Parathyroid adenoma (tissue), 2 donors: ENCODE measurements around the gene MED25.

Experiments
- H2AFZ ChIP-seq: fragments of 300-600 bp; sonication (generic); one replicate; pipeline ENCODE4 v1.7.0; 2017; ENCODE audit warnings: antibody characterized with exemption, mild to moderate bottlenecking
- H3K27ac ChIP-seq: fragments of 300-600 bp; sonication (generic); one replicate; pipeline ENCODE4 v1.7.0; 2017
- H3K27me3 ChIP-seq: fragments of 300-600 bp; sonication (generic); one replicate; pipeline ENCODE4 v1.7.0; 2017; ENCODE audit warnings: low read length; ENCODE audit not compliant: control insufficient read depth, insufficient read depth
- H3K36me3 ChIP-seq: fragments of 300-600 bp; sonication (generic); one replicate; pipeline ENCODE4 v1.7.0; 2017; ENCODE audit warnings: low read length; ENCODE audit not compliant: control insufficient read depth, insufficient read depth
- H3K4me1 ChIP-seq: fragments of 300-600 bp; sonication (generic); one replicate; pipeline ENCODE4 v1.7.0; 2017; ENCODE audit warnings: control low read depth
- H3K4me2 ChIP-seq: fragments of 300-600 bp; sonication (generic); one replicate; pipeline ENCODE4 v1.7.0; 2017; ENCODE audit warnings: low read length
- H3K4me3 ChIP-seq: fragments of 300-600 bp; sonication (generic); one replicate; pipeline ENCODE4 v1.7.0; 2017; ENCODE audit warnings: low read depth, low read length
- H3K79me2 ChIP-seq: fragments of 300-600 bp; sonication (generic); one replicate; pipeline ENCODE4 v1.7.0; 2017; ENCODE audit warnings: control low read depth
- H3K9ac ChIP-seq: fragments of 300-600 bp; sonication (generic); one replicate; pipeline ENCODE4 v1.7.0; 2017; ENCODE audit warnings: mild to moderate bottlenecking
- H3K9me3 ChIP-seq: fragments of 300-600 bp; sonication (generic); one replicate; pipeline ENCODE4 v1.7.0; 2017; ENCODE audit warnings: low read length; ENCODE audit not compliant: control insufficient read depth
- TF ChIP-seq, protein P1 (sequence below): fragments of 300-600 bp; sonication (generic); IDR thresholded peaks from one replicate; pipeline ENCODE4 v1.7.0; 2017; ENCODE audit warnings: antibody characterized with exemption, mild to moderate bottlenecking
- donor health status: primary hyperparathyroidism.

Gene MED25

DNA sequence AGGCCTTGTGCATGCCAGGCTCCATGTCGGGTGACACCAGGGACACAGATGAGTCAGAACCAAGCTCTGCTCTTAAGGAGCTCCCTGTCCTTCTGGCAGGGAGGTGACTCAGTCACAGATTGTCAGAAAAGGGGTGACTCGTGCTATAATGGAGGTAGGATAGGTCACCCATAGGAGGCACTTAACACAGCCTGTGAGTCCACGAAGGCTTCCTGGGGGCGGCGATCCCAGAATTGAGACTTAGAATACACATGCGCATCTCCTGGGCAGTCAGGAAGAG lies 24.6 kb upstream of the MED25 start:
- TF ChIP-seq, protein P1, sequence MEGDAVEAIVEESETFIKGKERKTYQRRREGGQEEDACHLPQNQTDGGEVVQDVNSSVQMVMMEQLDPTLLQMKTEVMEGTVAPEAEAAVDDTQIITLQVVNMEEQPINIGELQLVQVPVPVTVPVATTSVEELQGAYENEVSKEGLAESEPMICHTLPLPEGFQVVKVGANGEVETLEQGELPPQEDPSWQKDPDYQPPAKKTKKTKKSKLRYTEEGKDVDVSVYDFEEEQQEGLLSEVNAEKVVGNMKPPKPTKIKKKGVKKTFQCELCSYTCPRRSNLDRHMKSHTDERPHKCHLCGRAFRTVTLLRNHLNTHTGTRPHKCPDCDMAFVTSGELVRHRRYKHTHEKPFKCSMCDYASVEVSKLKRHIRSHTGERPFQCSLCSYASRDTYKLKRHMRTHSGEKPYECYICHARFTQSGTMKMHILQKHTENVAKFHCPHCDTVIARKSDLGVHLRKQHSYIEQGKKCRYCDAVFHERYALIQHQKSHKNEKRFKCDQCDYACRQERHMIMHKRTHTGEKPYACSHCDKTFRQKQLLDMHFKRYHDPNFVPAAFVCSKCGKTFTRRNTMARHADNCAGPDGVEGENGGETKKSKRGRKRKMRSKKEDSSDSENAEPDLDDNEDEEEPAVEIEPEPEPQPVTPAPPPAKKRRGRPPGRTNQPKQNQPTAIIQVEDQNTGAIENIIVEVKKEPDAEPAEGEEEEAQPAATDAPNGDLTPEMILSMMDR = no peak
- H3K36me3 ChIP-seq = no peaks in the 10 kb centered on the region
- H3K79me2 ChIP-seq = no peaks in the 10 kb centered on the region
- no peak overlapping the region for H3K9ac ChIP-seq
- no peaks in the 10 kb centered on the region for H3K9me3 ChIP-seq
- no peak overlapping the region for H3K4me2 ChIP-seq
- H3K27ac ChIP-seq = no peak overlapping the region
- no peaks in the 10 kb centered on the region for H3K4me1 ChIP-seq
- H3K4me3 ChIP-seq = no peak overlapping the region
- H3K27me3 ChIP-seq = no peaks in the 10 kb centered on the region
- H2AFZ ChIP-seq = no peak overlapping the region

DNA sequence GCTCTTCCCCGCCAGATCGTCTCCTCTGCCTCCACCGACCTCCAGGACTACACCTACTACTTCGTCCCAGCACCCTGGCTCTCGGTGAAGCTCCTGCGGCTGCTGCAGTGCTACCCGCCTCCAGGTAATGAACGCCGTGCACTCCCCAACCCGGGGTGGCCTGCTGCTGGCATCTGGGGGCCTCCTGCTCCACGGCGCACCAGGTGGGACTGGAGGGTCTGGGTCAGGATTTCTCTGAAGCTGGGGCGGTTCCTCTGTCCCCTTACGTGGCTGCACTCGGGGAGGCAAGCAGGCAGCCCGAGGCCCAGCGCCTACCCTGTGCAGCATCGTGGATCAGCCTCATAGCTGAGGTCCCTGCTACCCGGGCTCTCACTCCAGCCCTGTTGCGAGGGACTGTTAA lies 22.5 kb upstream of the MED25 start:
- no peaks in the 10 kb centered on the region for H3K36me3 ChIP-seq
- TF ChIP-seq, protein P1 = no peak
- H3K9me3 ChIP-seq = no peaks in the 10 kb centered on the region
- no peak overlapping the region for H3K4me2 ChIP-seq
- H3K27ac ChIP-seq = no peak overlapping the region
- H3K27me3 ChIP-seq = no peaks in the 10 kb centered on the region
- no peak overlapping the region for H2AFZ ChIP-seq
- no peak overlapping the region for H3K9ac ChIP-seq
- no peaks in the 10 kb centered on the region for H3K4me1 ChIP-seq
- H3K79me2 ChIP-seq = no peaks in the 10 kb centered on the region
- H3K4me3 ChIP-seq = no peak overlapping the region

DNA sequence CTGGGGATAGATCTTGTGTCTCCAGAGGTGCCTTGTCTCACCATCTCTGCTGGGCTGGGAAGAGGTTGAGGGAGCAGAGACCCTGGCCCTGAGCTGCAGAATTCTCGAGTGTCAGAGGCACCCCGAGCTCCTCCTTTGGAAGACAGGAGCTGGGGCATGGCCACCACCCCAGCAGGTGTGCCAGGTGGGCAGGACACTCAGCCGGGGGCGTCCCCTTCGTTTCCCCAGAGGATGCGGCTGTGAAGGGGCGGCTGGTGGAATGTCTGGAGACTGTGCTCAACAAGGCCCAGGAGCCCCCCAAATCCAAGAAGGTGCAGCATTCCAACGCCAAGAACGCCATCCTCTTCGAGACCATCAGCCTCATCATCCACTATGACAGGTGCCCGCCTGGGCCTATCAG lies 19.5 kb upstream of the MED25 start:
- Histone ChIP-seq H3K9ac (no peak overlapping the region), H3K4me1 (peaks cover 5% of the 10 kb centered on the region), H3K36me3 (no peaks in the 10 kb centered on the region), H3K9me3 (no peaks in the 10 kb centered on the region), H3K4me3 (no peak overlapping the region), H3K27ac (no peak overlapping the region), H3K27me3 (no peaks in the 10 kb centered on the region), H3K79me2 (no peaks in the 10 kb centered on the region), H2AFZ (no peak overlapping the region), H3K4me2 (no peak overlapping the region)
- TF ChIP-seq, protein P1 = no peak

DNA sequence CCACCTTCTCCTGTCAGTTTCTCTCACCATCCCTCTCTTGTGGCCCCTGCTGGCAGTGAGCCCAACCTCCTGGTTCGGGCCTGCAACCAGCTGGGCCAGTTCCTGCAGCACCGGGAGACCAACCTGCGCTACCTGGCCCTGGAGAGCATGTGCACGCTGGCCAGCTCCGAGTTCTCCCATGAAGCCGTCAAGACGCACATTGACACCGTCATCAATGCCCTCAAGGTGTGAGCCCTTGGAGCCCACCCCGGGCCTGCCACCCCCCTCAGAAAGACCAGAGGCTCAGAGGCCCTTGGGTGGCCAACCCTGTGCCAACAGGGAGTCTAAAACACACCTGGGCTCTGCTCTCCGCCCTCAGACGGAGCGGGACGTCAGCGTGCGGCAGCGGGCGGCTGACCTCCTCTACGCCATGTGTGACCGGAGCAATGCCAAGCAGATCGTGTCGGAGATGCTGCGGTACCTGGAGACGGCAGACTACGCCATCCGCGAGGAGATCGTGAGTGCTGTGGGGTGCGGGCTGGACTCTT lies 18.8 kb upstream of the MED25 start:
- no peak overlapping the region for H3K4me2 ChIP-seq
- H3K27ac ChIP-seq = no peak overlapping the region
- no peak overlapping the region for H2AFZ ChIP-seq
- no peaks in the 10 kb centered on the region for H3K27me3 ChIP-seq
- peaks cover 5% of the 10 kb centered on the region for H3K4me1 ChIP-seq
- H3K9me3 ChIP-seq = no peaks in the 10 kb centered on the region
- H3K4me3 ChIP-seq = no peak overlapping the region
- H3K36me3 ChIP-seq = no peaks in the 10 kb centered on the region
- TF ChIP-seq, protein P1 = no peak
- no peaks in the 10 kb centered on the region for H3K79me2 ChIP-seq
- H3K9ac ChIP-seq = no peak overlapping the region

DNA sequence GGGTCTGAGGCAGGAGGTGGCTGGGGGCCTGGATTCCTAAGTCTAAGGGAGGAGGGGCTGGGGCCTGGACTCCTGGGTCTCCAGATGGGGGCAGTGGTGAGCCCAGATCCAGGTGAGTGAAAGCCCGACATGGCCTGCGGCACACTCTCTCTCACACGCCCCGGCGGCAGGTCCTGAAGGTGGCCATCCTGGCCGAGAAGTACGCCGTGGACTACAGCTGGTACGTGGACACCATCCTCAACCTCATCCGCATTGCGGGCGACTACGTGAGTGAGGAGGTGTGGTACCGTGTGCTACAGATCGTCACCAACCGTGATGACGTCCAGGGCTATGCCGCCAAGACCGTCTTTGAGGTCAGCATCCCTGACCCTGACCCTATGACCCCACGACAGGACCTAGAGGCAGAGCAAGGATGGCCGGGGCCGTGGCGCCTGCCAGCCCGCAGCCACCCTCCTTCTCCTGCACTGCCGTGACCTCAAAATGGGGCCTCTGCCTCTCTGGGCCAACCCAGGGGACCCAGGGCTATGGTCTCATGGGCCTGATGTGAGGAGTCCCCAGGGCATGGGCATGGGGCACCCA lies 18.2 kb upstream of the MED25 start:
- no peaks in the 10 kb centered on the region for H3K27me3 ChIP-seq
- no peaks in the 10 kb centered on the region for H3K9me3 ChIP-seq
- peaks cover 5% of the 10 kb centered on the region for H3K4me1 ChIP-seq
- no peak overlapping the region for H3K9ac ChIP-seq
- no peak overlapping the region for H3K4me2 ChIP-seq
- no peaks in the 10 kb centered on the region for H3K36me3 ChIP-seq
- no peak overlapping the region for H3K27ac ChIP-seq
- H3K4me3 ChIP-seq = no peak overlapping the region
- H2AFZ ChIP-seq = no peak overlapping the region
- no peaks in the 10 kb centered on the region for H3K79me2 ChIP-seq
- TF ChIP-seq, protein P1 = no peak
